HL-60/S4 treated with retinoic acid at 250 ng/mL for 4 days and 3 days (cell line): ENCODE measurements around the gene RANBP1.

ENCODE experiments used
- in situ Hi-C: fragments of 300-500 bp; cut with MboI; formaldehyde crosslinking; loops from 2 replicates; pipeline ENCODE4 v1.7.0; 2022; ENCODE audit warnings: low sequenced_read_pairs

Gene RANBP1

DNA sequence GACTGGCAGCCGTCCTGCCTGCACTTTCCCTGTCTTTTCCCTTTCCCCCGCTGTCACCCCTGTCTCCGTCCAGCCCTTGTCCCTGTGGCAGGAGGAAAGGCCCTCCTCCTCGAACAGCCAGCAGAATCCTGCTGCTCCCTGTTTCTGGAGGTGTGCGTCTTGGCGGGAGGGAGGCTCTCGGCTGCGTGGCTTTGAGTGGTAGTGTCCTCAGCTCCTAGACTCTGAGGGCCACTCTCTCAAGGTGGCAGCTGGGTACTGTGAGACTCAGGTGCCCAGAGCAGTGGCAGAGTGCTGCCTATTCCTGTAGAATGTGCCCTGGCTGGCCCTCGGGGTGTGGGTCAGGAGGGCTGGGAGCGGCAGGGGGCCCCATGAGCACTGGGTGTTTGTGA is 9.1 kb upstream of the RANBP1 start:
- in situ Hi-C loops: no loop called here

DNA sequence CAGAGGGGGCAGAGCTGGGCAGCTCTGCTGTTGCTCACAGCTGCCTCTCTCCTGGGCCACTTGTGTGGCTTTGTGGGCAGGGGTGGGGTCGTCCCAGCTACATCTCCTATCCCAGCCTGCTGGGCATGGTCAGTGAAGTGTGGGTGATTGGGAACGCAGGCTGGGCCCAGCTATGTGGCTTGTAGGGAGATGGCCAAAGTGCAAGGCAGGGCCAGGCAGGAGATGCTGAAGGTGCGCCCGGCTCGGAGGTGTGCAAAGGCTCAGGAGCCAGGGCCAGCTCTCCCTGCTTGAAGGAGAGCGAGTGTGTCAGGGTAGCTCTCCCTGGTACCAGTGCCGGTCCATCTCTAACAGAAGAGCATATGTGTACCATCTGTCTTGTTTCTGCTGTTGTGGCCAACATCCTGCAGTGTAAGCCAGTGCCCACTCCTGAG is 8.4 kb upstream of the RANBP1 start:
- in situ Hi-C loops: no loop called here

DNA sequence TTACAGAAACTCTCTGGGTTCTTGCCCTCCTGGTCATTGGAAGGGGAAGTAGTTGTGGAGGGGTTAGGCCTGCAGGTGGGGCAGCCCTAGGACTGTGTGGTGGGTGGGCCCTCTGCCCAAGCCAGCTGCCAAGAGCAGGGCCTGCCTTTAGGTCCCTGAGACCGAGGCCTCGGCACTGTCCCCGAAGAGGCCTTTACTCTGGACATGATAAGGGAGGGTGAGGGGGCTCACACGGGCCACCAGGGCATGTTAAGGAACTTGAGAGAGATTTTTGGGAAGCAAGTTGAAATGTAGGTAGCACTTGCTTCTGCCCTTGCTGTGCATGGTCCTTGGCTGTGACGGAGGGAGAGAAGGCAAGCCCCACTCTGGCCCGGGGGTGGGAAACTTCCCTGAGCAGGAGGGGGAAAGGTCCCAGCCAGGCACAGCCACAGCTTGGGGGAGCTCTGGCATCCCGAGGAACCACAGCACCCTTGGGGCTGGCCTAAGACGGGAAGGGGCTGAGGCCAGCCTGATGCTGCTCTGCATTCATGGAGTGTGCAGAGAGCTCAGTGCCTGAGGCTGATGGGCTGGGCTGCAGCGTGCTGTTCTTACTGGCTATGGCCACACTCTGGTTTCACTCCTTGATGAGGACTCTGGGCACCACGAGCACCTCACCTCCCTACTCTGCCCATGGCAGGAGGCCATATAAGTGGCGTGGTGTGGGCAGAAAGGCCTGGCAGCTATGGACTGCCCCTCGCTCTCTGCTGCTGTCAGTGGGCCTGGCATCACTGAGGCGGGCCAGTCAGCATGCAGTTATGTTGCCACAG is 7.8 kb upstream of the RANBP1 start:
- in situ Hi-C loops: no loop called here

GRCh38 chr22:20108757-20109230 is 7.1 kb upstream of the RANBP1 start:
- in situ Hi-C loops: no loop called here

GRCh38 chr22:20109411-20110358 is 6.2 kb upstream of the RANBP1 start:
- in situ Hi-C loops: no loop called here

DNA sequence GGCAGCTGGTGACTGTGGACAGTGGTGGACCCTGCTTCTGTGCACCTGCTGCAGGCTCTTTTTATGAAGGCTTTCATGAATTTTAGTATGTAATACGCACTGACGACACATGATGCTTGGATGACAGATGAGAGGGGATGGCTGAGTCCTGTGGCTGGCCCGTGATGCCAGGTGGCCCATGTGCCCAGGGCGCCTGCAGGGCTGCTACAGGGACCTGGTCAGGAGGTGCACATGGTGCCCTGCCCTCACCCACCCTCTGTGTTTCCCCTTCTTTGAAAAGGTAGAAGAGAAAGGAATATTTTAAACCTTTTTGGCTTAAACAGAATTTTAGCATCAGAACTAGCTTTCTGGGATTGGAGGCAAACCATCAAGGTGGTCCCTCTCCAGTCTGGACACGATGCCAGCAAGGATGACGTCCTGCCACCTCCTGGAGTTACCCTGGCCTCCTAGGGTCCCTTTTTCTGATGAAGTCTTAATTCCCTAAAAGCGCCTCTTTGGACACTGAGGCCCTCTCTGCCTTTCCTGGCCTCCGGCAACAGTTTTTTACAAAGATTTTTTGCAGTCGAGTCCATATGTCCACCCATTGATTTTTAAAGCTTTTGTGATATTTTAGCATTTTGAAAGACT is 5.4 kb upstream of the RANBP1 start:
- in situ Hi-C loops: no loop called here

- in situ Hi-C loops: no loop called here
These were observed 4.7 kb upstream of the RANBP1 start for GRCh38 chr22:20111045-20111688.

GRCh38 chr22:20111689-20112622 is 3.9 kb upstream of the RANBP1 start:
- in situ Hi-C loops: no loop called here

DNA sequence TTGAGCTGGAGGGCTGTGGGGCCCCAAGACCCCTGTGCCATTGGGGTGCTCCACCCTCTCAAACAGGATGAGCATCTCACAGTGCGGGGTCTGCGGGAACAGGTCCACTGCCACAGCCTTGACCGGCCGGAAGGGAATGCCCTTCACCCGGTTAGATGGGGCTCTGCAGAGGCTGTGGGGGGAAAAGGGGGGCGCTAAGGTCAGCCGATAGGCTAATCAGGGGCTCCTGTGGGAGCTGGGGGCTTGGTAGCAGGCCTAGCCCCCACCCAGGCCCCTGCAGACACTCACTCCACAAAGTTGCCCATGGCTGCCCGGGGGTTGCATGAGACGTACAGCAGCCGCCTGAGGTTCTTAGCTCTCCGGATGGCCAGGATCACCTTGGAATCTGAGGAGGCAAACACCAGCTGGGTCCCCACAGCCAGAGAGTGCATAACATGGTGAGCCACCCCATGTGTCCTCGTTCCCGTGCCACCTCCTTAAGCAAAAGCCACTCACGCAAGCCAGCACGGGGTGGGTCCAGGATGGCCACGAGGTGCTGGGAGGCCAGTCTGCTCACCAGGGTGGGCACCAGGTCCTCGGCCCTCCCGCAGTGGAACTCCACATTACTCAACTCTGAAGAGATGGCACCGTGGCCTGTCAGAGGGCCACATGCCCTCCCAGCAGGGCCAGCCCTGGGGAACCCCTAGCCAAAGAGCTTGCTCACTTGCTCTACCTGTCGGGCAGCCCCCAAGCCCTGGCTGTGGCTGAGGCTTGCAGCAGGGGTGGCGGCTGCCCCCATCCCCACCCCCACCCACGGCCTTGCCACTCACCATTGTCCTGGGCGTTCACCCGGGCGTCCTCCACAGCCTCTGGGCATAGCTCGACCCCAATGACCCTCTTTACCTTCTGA is 3.0 kb upstream of the RANBP1 start:
- in situ Hi-C loops: no loop called here

GRCh38 chr22:20113551-20114310 is 2.2 kb upstream of the RANBP1 start:
- in situ Hi-C loops: no loop called here

- in situ Hi-C loops: no loop called here
These were observed 1.1 kb upstream of the RANBP1 start for GRCh38 chr22:20114506-20115475.

GRCh38 chr22:20116376-20116950 is 559 bp downstream of the RANBP1 start:
- in situ Hi-C loops: no loop called here

- in situ Hi-C loops: no loop called here
These were observed 1.2 kb downstream of the RANBP1 start, which contains the start of gene TRMT2A for GRCh38 chr22:20116951-20117632. Gene TRMT2A, minus strand, starts transcription at chr22:20117226. Its CDS starts 320 bp downstream, at chr22:20116906.

DNA sequence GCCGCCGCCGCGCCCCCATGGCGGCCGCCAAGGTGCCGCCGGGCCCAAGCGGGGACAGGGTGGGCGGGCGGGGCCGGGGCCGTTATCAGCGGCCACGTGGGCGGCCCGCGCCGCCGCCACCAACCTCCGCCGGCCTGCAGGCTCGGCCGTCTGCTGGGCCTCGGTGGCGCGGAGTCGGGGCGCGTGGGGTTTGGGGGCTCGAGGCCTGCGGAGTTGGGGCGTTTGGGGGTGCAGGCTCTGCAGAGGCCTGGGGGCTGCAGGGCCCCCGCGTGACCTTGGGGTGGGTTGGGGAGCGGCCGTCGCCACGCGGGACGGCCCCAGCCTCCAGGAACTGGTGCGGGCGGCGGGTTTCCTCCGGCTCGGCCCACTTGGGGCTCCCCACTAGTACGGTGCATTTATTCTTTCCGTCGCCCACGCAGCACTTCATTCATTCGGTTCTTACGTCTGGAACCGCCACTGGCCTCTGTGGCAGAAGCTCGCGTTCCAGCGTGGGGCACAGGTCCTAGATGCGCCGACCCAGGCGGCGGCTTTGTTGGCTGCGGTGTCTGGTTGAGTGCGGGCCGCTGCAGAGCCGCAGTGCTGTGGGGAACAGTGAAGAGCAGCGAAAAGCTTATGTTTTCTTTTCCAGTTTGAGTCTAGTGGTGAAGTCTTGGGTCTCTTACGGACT is 1.9 kb downstream of the RANBP1 start:
- in situ Hi-C loops: no loop called here

- in situ Hi-C loops: no loop called here
These were observed 2.6 kb downstream of the RANBP1 start for GRCh38 chr22:20118300-20119020.
